ENCODE measurements around the gene ACR. TPM values are rescaled to one million over a fixed set of nuclear protein-coding genes. Genes with fewer than 3 reads are reported as not detected.
"Not testable (repeated sequence)": the region's sequence is repeated elsewhere in the genome, so short reads cannot be mapped to it uniquely, and the experiment has no call there.

The ACR gene
- total RNA-seq, 6 experiments from 2014 or later = 0.34 to 0.84 (median 0.55) TPM; not detected in 1

DNA sequence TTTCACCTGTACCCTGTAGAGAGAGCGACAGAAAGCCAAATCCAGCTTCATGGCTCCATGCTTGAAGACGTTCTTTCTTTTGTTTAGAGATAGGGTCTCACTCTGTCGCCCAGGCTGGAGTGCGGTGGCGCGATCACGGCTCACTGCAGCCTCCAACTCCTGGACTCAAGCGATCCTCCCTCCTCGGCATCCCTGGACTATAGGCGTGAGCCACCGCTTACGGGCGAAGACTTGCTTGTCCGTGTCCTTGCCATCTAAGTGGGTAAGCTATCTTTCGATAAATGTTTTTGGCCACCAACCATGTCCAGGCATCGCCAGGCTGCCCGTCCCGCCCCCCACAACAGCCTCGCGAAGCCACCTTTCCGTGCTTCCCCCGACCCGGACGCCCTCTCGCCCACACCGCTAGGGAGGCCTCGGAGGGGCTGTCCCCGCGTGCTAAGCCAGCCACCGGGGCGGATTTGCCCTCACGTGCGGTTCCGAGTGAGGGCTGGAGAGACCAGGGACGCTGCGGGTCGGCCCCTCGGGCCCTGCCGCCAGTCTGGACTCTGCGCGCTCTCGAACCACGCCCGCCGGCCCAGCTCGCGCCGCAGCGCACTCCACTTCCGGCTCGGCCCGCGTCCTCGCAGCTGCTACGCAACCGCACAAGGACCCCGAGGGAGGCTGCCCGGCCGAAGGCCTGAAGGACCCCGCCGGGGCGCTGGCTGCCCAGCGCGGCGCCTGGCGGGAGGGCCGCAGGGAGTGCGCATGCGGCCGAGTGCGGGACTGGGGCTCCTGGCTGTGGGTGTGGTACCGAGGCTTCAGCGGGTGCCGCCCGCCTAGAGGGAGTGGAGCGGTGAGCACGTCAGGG is 45.3 kb downstream of the ACR start, which contains the start of gene RABL2B:
TSS of gene RABL2B (minus strand) at position 604 of the 847 bp plus-strand sequence. CDS start 1,342 bp downstream, outside the sequence.
- H3K27me3 ChIP-seq; H3K9me3 ChIP-seq; H3K27ac ChIP-seq; H3K36me3 ChIP-seq; H3K4me1 ChIP-seq; intact Hi-C loops (cut with DNase I): not testable (repeated sequence)
- peak; percentile 91 to 93 (median 92) for DNase-seq
- WGBS (ENCODE audit: insufficient coverage, low coverage, low lambda C conversion rate, missing lambda C conversion rate) = 0% methylated on average over 7 of the region's 77 CpGs
- H3K4me3 ChIP-seq = peak within 1 kb of the TSS; percentile 51 to 61 (median 55)
- ATAC-seq = peak; percentile 98 to 100 (median 99)
- TF ChIP-seq, protein P1, sequence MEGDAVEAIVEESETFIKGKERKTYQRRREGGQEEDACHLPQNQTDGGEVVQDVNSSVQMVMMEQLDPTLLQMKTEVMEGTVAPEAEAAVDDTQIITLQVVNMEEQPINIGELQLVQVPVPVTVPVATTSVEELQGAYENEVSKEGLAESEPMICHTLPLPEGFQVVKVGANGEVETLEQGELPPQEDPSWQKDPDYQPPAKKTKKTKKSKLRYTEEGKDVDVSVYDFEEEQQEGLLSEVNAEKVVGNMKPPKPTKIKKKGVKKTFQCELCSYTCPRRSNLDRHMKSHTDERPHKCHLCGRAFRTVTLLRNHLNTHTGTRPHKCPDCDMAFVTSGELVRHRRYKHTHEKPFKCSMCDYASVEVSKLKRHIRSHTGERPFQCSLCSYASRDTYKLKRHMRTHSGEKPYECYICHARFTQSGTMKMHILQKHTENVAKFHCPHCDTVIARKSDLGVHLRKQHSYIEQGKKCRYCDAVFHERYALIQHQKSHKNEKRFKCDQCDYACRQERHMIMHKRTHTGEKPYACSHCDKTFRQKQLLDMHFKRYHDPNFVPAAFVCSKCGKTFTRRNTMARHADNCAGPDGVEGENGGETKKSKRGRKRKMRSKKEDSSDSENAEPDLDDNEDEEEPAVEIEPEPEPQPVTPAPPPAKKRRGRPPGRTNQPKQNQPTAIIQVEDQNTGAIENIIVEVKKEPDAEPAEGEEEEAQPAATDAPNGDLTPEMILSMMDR (IDR thresholded peaks at IDR 0.05) = peak in 1 of 4 donors; percentile 14
- peak; percentile 50 for TF ChIP-seq POLR2A (IDR thresholded peaks at IDR 0.05)

DNA sequence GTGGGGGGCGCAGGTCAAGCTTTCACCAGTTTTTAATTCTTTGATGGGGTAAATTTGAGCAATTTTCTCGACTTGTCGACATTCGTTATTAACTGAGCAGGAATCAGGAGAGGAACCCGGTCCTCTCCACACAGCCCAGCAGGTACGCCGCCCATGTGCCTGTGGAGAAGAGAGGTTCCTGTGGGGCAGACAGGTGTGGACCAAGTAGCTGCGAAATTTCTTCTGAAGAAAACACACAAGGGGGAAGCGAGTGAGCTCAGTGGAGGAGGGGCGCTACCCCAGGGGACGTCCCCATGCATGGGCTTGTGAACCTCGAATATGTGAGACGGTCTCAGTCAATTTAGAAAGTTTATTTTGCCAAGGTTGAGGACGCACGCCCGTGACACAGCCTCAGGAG is 45.9 kb downstream of the ACR start:
- H3K27me3 ChIP-seq; H3K4me1 ChIP-seq; H3K36me3 ChIP-seq; intact Hi-C loops (cut with DNase I); H3K27ac ChIP-seq; H3K9me3 ChIP-seq; DNase-seq: not testable (repeated sequence)
- H3K4me3 ChIP-seq = peak overlapping the region; percentile 51 to 61 (median 55)
- ATAC-seq = peak in 3 of 4 donors; percentile 16 to 42 (median 26)
- 2% methylated on average over 8 of the region's 16 CpGs for WGBS (ENCODE audit: insufficient coverage, low coverage, low lambda C conversion rate, missing lambda C conversion rate)

DNA sequence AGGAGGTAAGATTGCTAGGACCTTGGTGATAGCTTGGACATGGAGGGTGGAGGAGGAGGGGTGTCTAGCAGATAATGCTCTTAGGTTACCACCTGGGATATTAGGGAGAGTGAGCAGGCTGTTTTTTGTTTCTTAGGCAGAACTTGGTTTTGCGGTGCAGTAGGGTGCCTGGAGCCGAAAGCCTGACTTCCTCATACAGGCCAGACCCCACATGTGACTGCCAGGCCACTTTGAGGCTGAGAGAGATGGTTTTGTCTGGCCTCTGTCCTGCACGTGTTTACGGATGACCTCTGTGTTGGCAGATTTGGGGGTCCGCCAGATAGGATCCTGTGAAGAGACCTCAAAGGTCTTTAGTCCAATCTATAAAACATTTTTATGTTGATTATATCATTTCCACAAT is 47.3 kb downstream of the ACR start:
- ATAC-seq; H3K27me3 ChIP-seq; H3K27ac ChIP-seq; intact Hi-C loops (cut with DNase I); DNase-seq; H3K9me3 ChIP-seq; H3K36me3 ChIP-seq; H3K4me1 ChIP-seq; H3K4me3 ChIP-seq: not testable (repeated sequence)
- 65% methylated on average over 5 of the region's 5 CpGs for WGBS (ENCODE audit: insufficient coverage, low coverage, low lambda C conversion rate, missing lambda C conversion rate)

DNA sequence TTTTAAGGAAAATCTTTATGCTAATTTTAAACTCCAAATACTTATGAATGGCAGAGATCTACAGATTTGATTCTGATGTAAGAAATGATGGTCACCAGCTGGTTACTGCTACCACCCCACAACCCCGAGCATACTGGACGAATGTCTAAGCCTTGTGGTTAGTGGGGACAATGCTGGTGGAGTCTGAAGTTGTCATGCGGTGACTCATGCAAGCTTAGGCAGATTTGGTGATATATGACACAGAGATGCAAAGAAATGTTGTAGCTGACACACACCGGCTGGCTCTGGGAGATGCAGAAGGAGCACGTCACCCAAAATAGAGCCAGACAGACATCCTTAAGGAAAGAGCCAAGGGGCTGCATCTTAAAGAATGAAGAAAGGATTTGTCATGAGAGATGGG is 48.9 kb downstream of the ACR start:
- H3K27me3 ChIP-seq; H3K4me1 ChIP-seq; H3K9me3 ChIP-seq; DNase-seq; H3K27ac ChIP-seq; intact Hi-C loops (cut with DNase I); H3K36me3 ChIP-seq; H3K4me3 ChIP-seq; ATAC-seq: not testable (repeated sequence)
- WGBS (ENCODE audit: insufficient coverage, low coverage, low lambda C conversion rate, missing lambda C conversion rate) = 100% methylated on average over 2 of the region's 5 CpGs

Small RNA genes lying within 50 kb of the gene (small RNA-seq; reads per million reads assigned to genes)
- 0 reads per million in 2 experiments for gene RNU6-409P

Other genes starting within 250 kb of the ACR start
- 10 to 100 TPM; 33.2 to 47.6 (median 41.7) TPM for gene LMF2, start 230.5 kb upstream of the ACR start, total RNA-seq
- gene NCAPH2, start 230.0 kb upstream of the ACR start, total RNA-seq = 10 to 100 TPM; 11.4 to 17.3 (median 13.9) TPM
- 1 to 10 TPM in 3 of 6 experiments, under 1 TPM in 1, not detected in 2; 0.80 to 4.2 (median 2.5) TPM for gene SCO2, start 212.6 kb upstream of the ACR start, total RNA-seq
- gene TYMP, start 208.2 kb upstream of the ACR start, total RNA-seq = 100 to 1,000 TPM in 3 of 6 experiments, 10 to 100 TPM in 3; 30.6 to 223 (median 88.2) TPM
- 1 to 10 TPM in 2 of 6 experiments, under 1 TPM in 2, not detected in 2; 0.07 to 1.4 (median 0.62) TPM for gene KLHDC7B, start 192.3 kb upstream of the ACR start, total RNA-seq
- 1 to 10 TPM in 2 of 6 experiments, not detected in 4; 3.3 to 4.7 TPM for gene SYCE3, start 175.3 kb upstream of the ACR start, total RNA-seq
- 10 to 100 TPM in 5 of 6 experiments, 1 to 10 TPM in 1; 3.8 to 30.7 (median 13.0) TPM for gene CPT1B, start 159.8 kb upstream of the ACR start, total RNA-seq
- gene CHKB, start 155.4 kb upstream of the ACR start, total RNA-seq = 10 to 100 TPM; 10.9 to 43.4 (median 26.7) TPM
- gene MAPK8IP2, start 137.4 kb upstream of the ACR start, total RNA-seq = 1 to 10 TPM in 1 of 6 experiments, under 1 TPM in 5; 0.15 to 1.7 (median 0.45) TPM
- gene ARSA, start 110.1 kb upstream of the ACR start, total RNA-seq = 10 to 100 TPM; 20.8 to 47.3 (median 38.6) TPM
- 10 to 100 TPM in 5 of 6 experiments, 1 to 10 TPM in 1; 9.7 to 16.0 (median 14.8) TPM for gene SHANK3, start 65.4 kb upstream of the ACR start, total RNA-seq
- 10 to 100 TPM in 3 of 6 experiments, 1 to 10 TPM in 3; 3.0 to 14.2 (median 9.5) TPM for gene RABL2B, start 45.4 kb downstream of the ACR start, total RNA-seq

All from right lobe of liver (tissue), 6 donors.